SK-N-MC (cell line): ENCODE results near the gene GSG1L.

Source experiments
- EZH2 ChIP-seq: fragments of 200-600 bp; sonication (generic); IDR thresholded peaks from one replicate; pipeline ENCODE4 v1.6.1; 2017; ENCODE audit warnings: antibody characterized with exemption
- POLR2AphosphoS5 ChIP-seq: IDR thresholded peaks from 2 replicates; pipeline ENCODE4 v1.6.1; 2012; ENCODE audit warnings: mild to moderate bottlenecking, low read depth, low read length, borderline replicate concordance

GRCh38 chr16:28009586-28010373 is 53.7 kb downstream of the GSG1L start:
- no peak for TF ChIP-seq EZH2
- TF ChIP-seq POLR2AphosphoS5, result no peak
